Measurements from ENCODE around the gene WDR45B.

Gene WDR45B

GRCh38 chr17:82567286-82567685, 81.0 kb downstream of the WDR45B start:
- H3K36me3 Mint-ChIP-seq (ENCODE audit: low read depth) = peaks cover 19% of the 10 kb centered on the region
- no peak overlapping the region for H3K4me3 Mint-ChIP-seq
- no peak overlapping the region for H3K27ac Mint-ChIP-seq
- H3K27me3 Mint-ChIP-seq (ENCODE audit: low read depth) = no peaks in the 10 kb centered on the region
- peaks cover 2% of the 10 kb centered on the region for H3K4me1 Mint-ChIP-seq (ENCODE audit: low read depth)
- no peaks in the 10 kb centered on the region for H3K9me3 Mint-ChIP-seq

- Mint-ChIP-seq H3K27ac (no peak overlapping the region), H3K4me1 (ENCODE audit: low read depth) (peaks cover 3% of the 10 kb centered on the region), H3K4me3 (no peak overlapping the region), H3K27me3 (ENCODE audit: low read depth) (no peaks in the 10 kb centered on the region), H3K36me3 (ENCODE audit: low read depth) (peaks cover 14% of the 10 kb centered on the region), H3K9me3 (no peaks in the 10 kb centered on the region)
Observed at GRCh38 chr17:82566129-82566960, 81.9 kb downstream of the WDR45B start.

DNA sequence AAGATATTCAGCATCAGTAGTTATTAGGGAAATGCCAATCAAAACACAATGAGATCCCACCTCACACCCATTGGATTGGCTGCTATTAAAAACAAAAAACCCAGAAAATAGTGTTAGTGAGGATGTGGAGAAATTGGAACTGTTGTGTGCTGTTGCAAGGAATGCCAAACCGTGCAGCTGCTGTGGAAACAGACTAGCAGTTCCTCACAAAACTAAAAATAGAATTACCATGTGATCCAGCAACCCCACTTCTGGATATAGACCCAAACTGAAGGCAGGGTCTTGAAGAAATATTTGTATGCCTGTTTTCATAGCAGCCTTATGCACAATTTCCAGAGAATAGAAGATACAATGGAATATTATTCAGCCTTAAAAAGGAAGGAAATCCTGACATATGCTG, 82.7 kb downstream of the WDR45B start:
- H3K9me3 Mint-ChIP-seq = no peaks in the 10 kb centered on the region
- peaks cover 13% of the 10 kb centered on the region for H3K36me3 Mint-ChIP-seq (ENCODE audit: low read depth)
- H3K4me1 Mint-ChIP-seq (ENCODE audit: low read depth) = peaks cover 7% of the 10 kb centered on the region
- no peaks in the 10 kb centered on the region for H3K27me3 Mint-ChIP-seq (ENCODE audit: low read depth)
- H3K4me3 Mint-ChIP-seq = no peak overlapping the region
- no peak overlapping the region for H3K27ac Mint-ChIP-seq
